CD4-positive, CD25-positive, alpha-beta regulatory T cell (primary cell): ENCODE measurements around the gene RGS9. TPM values are rescaled to one million over a fixed set of nuclear protein-coding genes. Genes with fewer than 3 reads are reported as not detected.

Experiments used
- ATAC-seq, 2 donors: fragments of 150-1000 bp; cut with Tn5 transposase; one replicate each; pipeline ENCODE4 v1.10.0; 2021; ENCODE audit warnings: low read depth in 2 of 2, moderate number of reproducible peaks in 2 of 2, moderate library complexity in 1 of 2
- DNase-seq, 3 donors: peaks; one replicate each; pipeline versions ENCODE4 v3.0.0 to v3.0.0-alpha.2; 2012 to 2022; ENCODE audit warnings: mixed read lengths in 1 of 3
- H3K27ac ChIP-seq: one replicate; pipeline ENCODE4 v1.7.0; 2013; ENCODE audit warnings: mild to moderate bottlenecking, low read length; ENCODE audit not compliant: insufficient read depth, poor library complexity, severe bottlenecking
- H3K27me3 ChIP-seq: one replicate; pipeline ENCODE4 v1.7.0; 2013; ENCODE audit warnings: low read length; ENCODE audit not compliant: control insufficient read depth, insufficient read depth
- H3K36me3 ChIP-seq: one replicate; pipeline ENCODE4 v1.7.0; 2013; ENCODE audit warnings: mild to moderate bottlenecking, low read length, moderate library complexity; ENCODE audit not compliant: control insufficient read depth, insufficient read depth
- H3K4me1 ChIP-seq: 2 replicates; pipeline ENCODE4 v1.7.0; 2013; ENCODE audit warnings: mild to moderate bottlenecking, low read length; ENCODE audit not compliant: insufficient read depth, control insufficient read depth, poor library complexity, severe bottlenecking
- H3K4me3 ChIP-seq: one replicate; pipeline ENCODE4 v1.7.0; 2013; ENCODE audit warnings: low read depth, mild to moderate bottlenecking, low read length, moderate library complexity
- H3K9me3 ChIP-seq, 2 experiments: 1 replicate in 1 of 2; 2 replicates in 1 of 2; pipeline ENCODE4 v1.7.0; 2013; ENCODE audit warnings: low read length in 2 of 2, mild to moderate bottlenecking in 1 of 2, moderate library complexity in 1 of 2; ENCODE audit not compliant: control insufficient read depth in 2 of 2
- H3K27ac Mint-ChIP-seq, 3 donors: one replicate each; pipeline ENCODE4 v1.8.0; 2020 to 2022; ENCODE audit warnings: mild to moderate bottlenecking in 3 of 3, mixed read lengths in 3 of 3, moderate library complexity in 2 of 3
- H3K27me3 Mint-ChIP-seq: one replicate; pipeline ENCODE4 v1.8.0; 2022; ENCODE audit warnings: mild to moderate bottlenecking, mixed read lengths
- H3K36me3 Mint-ChIP-seq: one replicate; pipeline ENCODE4 v1.8.0; 2020; ENCODE audit warnings: mixed read lengths
- H3K4me1 Mint-ChIP-seq, 4 donors: one replicate each; pipeline ENCODE4 v1.8.0; 2020 to 2022; ENCODE audit warnings: mixed read lengths in 4 of 4, mild to moderate bottlenecking in 1 of 4
- H3K4me3 Mint-ChIP-seq, 4 donors: one replicate each; pipeline ENCODE4 v1.8.0; 2020 to 2022; ENCODE audit warnings: mild to moderate bottlenecking in 4 of 4, mixed read lengths in 4 of 4, moderate library complexity in 3 of 4
- H3K9me3 Mint-ChIP-seq, 7 donors: one replicate each; pipeline ENCODE4 v1.8.0; 2020 to 2022; ENCODE audit warnings: mixed read lengths in 7 of 7, mild to moderate bottlenecking in 3 of 7, moderate library complexity in 2 of 7
- polyA plus RNA-seq, 4 donors: library from polyadenylated mRNA; unstranded; fragments of 300-500 nt; fragmentation: Illumina TruSeq; gene quantifications; one replicate each; pipeline ENCODE4 v1.2.3, GENCODE V29; 2021
- total RNA-seq: library from RNA; stranded (reverse); gene quantifications from one replicate; pipeline ENCODE4 v1.2.3, GENCODE V29; 2022

The RGS9 gene
- total and polyA plus RNA-seq, 5 donors from 2014 or later: 0.19 to 1.7 (median 0.60) TPM

DNA sequence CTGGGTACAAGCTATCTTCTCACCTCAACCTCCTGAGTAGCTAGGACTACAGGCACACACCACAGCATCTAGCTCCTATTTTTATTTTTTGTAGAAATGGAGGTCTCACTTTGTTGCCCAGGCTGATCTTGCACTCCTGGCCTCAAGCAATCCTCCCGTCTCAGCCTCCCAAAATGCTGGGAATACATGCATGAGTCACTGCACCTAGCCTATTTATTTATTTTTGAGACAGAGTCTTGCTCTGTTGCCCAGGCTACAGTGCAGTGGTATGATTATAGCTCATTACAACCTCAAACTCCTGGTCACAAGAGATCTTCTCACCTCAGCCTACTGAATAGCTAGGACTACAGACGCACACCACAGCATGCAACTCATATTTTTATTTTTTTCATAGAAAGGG lies 40.1 kb upstream of the RGS9 start:
- Mint-ChIP-seq H3K9me3 (no peaks in the 10 kb centered on the region), H3K36me3 (peaks cover 11% of the 10 kb centered on the region), H3K4me1 (peaks cover 10 to 28% (median 17%) of the 10 kb centered on the region in 4 donors), H3K4me3 (peak overlapping the region in 1 of 4 donors; percentile 57), H3K27ac (peak overlapping the region in 2 of 3 donors; percentile 36 to 80), H3K27me3 (peaks cover 4% of the 10 kb centered on the region)
- no peak for ATAC-seq
- Histone ChIP-seq H3K27ac (no peak overlapping the region), H3K4me1 (peaks cover 16% of the 10 kb centered on the region), H3K4me3 (no peak overlapping the region), H3K9me3 (no peaks in the 10 kb centered on the region), H3K27me3 (no peaks in the 10 kb centered on the region), H3K36me3 (no peaks in the 10 kb centered on the region)
- DNase-seq: no peak

DNA sequence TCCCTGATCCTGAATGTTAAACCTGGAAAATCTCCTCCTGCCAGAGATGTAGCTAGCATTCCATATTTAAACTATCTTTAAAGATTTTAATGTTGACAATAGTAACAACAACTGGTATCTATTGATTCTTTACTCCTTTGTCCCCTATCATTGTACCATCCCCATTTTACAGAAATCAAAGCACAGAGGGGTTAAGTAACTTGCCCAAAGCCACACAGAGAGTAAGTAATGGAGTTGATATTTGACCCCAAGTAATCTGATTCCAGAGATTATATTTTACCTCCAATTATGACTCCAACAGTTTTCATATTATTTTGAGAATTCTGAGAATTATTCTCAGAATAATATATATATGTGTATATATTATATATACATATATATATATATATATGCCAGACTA lies 37.7 kb upstream of the RGS9 start:
- Histone ChIP-seq H3K9me3 (no peaks in the 10 kb centered on the region), H3K27ac (no peak overlapping the region), H3K36me3 (no peaks in the 10 kb centered on the region), H3K27me3 (no peaks in the 10 kb centered on the region), H3K4me1 (peaks cover 16% of the 10 kb centered on the region), H3K4me3 (no peak overlapping the region)
- H3K4me1 Mint-ChIP-seq: peaks cover 10 to 30% (median 17%) of the 10 kb centered on the region in 4 donors
- H3K27me3 Mint-ChIP-seq: peaks cover 4% of the 10 kb centered on the region
- DNase-seq (no peak), ATAC-seq (no peak)
- H3K36me3 Mint-ChIP-seq: peaks cover under 1% of the 10 kb centered on the region
- H3K9me3 Mint-ChIP-seq: no peaks in the 10 kb centered on the region
- peak overlapping the region; percentile 54 to 90 (median 87) for H3K4me3 Mint-ChIP-seq
- H3K27ac Mint-ChIP-seq: peak overlapping the region in 2 of 3 donors; percentile 89 to 90

DNA sequence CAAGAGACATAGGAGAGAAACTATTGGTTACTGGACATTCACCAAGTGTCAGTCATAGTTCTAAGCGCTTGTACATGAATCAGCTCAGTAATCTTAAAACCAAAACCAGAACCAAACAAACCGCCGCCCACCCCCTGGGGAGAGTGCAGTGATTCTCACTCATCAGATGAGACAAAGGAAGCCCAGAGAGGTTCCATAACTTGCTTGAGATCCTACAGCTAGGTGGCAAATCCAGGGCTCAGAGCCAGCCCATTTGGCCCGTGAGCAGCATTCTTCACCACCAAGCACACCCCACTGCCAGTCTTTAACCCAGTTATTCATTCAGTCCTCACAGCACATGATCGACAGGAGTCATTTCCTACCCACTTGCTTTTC lies 37.2 kb upstream of the RGS9 start:
- DNase-seq (peak in 2 of 3 donors; percentile 32 to 74), ATAC-seq (peak; percentile 57 to 61)
- Mint-ChIP-seq H3K4me3 (peak overlapping the region; percentile 85 to 90 (median 88)), H3K4me1 (peaks cover 10 to 30% (median 17%) of the 10 kb centered on the region in 4 donors), H3K9me3 (no peaks in the 10 kb centered on the region), H3K36me3 (no peaks in the 10 kb centered on the region), H3K27ac (peak overlapping the region; percentile 89 to 96 (median 90)), H3K27me3 (peaks cover 4% of the 10 kb centered on the region)
- Histone ChIP-seq H3K27ac (peak overlapping the region; percentile 68), H3K27me3 (no peaks in the 10 kb centered on the region), H3K4me3 (peak overlapping the region; percentile 85), H3K4me1 (peaks cover 16% of the 10 kb centered on the region), H3K36me3 (no peaks in the 10 kb centered on the region), H3K9me3 (no peaks in the 10 kb centered on the region)

DNA sequence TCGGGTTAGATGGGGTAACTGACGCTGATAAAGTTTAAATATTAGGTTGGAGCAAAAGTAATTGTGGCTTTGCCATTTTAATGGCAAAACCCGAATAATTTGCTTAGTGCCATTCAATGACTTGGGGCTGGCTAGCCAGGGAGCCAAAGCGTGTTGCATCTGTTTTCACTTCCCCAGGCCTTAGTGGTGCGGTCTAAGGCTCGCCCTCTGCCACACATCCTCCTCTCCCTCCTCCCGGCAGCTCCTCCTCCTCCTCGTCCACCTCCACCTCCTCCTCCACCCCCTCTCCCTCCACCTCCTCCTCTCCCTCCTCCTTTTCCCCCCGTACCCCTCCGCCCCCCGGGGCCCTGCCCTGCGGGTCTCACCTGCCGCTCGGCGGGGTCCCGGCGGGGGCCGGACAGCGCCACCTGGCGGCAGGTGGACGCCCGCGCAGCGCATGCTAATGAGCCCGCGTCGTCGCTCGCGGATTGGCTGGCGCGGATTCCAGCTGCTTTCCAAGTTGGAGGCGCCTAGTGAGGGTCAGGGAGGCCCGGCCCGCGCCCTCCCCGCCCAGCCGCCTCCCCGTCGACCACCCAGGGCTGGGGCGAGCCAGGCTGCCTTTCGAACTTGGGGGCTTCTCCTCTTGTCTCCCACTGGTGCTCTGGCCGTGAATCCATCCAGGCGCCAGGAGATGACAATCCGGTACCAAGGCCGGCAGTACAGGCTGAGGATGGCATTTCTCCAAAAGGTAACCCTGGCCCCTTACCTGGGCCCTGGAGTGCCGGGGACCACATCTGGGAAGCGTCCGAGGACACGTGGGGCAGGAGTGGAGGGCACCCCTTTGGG lies 36.6 kb upstream of the RGS9 start:
- Mint-ChIP-seq H3K4me3 (peak overlapping the region; percentile 88 to 90 (median 88)), H3K36me3 (no peaks in the 10 kb centered on the region), H3K27ac (peak overlapping the region; percentile 89 to 96 (median 90)), H3K4me1 (peaks cover 10 to 30% (median 17%) of the 10 kb centered on the region in 4 donors), H3K27me3 (peaks cover 4% of the 10 kb centered on the region), H3K9me3 (no peaks in the 10 kb centered on the region)
- Histone ChIP-seq H3K27me3 (no peaks in the 10 kb centered on the region), H3K9me3 (no peaks in the 10 kb centered on the region), H3K36me3 (no peaks in the 10 kb centered on the region), H3K4me1 (peaks cover 15% of the 10 kb centered on the region), H3K27ac (peak overlapping the region; percentile 68), H3K4me3 (peak overlapping the region; percentile 85)
- ATAC-seq (peak; percentile 87 to 90), DNase-seq (peak; percentile 77 to 79 (median 79))

DNA sequence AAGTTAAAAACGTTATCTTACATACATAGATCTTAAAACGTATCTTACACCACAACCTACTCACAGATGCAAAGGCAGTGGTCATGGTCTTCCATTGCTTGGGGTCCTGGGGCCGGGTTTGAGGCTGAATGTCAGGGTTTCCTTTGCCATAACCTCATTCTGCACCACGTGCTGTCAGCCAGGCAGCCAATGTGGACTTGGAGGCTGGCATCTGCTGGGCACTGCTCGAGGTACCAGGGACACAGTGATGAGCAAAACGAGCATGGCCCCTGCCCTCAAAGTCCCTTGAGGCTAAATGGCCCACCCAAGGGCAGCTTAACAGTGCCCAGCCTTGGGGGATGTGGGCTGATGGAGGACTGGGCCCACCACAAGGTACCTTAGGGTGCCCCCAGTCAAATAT lies 35.8 kb upstream of the RGS9 start:
- Histone ChIP-seq H3K4me3 (no peak overlapping the region), H3K27me3 (no peaks in the 10 kb centered on the region), H3K4me1 (peaks cover 13% of the 10 kb centered on the region), H3K36me3 (no peaks in the 10 kb centered on the region), H3K9me3 (no peaks in the 10 kb centered on the region), H3K27ac (no peak overlapping the region)
- H3K9me3 Mint-ChIP-seq: no peaks in the 10 kb centered on the region
- H3K4me1 Mint-ChIP-seq: peaks cover 6 to 22% (median 8%) of the 10 kb centered on the region in 4 donors
- H3K36me3 Mint-ChIP-seq: no peaks in the 10 kb centered on the region
- peak overlapping the region in 1 of 3 donors; percentile 75 for H3K27ac Mint-ChIP-seq
- ATAC-seq: no peak
- no peak for DNase-seq
- H3K4me3 Mint-ChIP-seq: peak overlapping the region in 3 of 4 donors; percentile 80 to 90 (median 88)
- H3K27me3 Mint-ChIP-seq: no peaks in the 10 kb centered on the region

DNA sequence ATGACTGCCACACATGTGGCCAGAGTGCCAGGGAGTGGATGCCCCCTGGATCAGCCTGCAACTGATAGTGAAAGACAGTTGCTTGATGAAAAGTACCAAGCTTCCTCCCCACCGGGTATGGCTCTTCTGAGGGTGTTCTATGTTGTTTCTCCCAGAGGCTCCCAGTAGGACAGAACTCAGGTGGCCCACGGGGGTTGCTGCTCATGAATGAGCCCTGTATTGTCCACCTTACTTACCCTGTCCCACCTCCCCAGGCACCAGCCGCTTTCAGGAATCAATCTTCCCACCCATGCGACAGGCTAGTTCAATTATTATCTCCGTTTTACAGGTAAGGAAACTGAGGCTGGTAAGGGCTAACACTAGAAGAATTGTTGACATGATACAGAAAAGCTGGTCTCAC lies 34.9 kb upstream of the RGS9 start:
- DNase-seq (no peak), ATAC-seq (no peak)
- H3K4me1 Mint-ChIP-seq: peaks cover 4 to 21% (median 8%) of the 10 kb centered on the region in 4 donors
- peak overlapping the region in 1 of 4 donors; percentile 88 for H3K4me3 Mint-ChIP-seq
- no peaks in the 10 kb centered on the region for H3K9me3 Mint-ChIP-seq
- no peak overlapping the region for H3K27ac Mint-ChIP-seq
- H3K27me3 Mint-ChIP-seq: no peaks in the 10 kb centered on the region
- Histone ChIP-seq H3K4me3 (no peak overlapping the region), H3K27ac (no peak overlapping the region), H3K36me3 (no peaks in the 10 kb centered on the region), H3K9me3 (no peaks in the 10 kb centered on the region), H3K27me3 (peaks cover 3% of the 10 kb centered on the region), H3K4me1 (peaks cover 13% of the 10 kb centered on the region)
- H3K36me3 Mint-ChIP-seq: no peaks in the 10 kb centered on the region

DNA sequence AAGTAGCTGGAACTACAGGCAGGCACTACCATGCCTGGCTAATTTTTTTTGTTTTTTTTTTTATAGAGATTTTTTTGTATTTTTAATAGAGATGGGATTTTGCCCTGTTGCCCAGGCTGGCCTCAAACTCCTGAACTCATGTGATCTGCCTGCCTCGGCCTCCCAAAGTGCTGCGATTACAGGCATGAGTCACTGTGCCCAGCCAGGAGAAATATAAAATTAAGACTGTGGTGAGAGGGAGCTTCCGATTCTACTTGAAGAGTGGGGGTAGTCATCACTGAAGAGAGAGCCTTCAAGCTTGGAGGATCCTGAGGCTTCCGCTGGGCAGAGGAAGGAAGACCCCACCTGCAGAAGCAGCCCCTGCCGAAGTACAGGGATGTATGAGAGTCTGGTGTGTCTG lies 34.4 kb upstream of the RGS9 start:
- Mint-ChIP-seq H3K36me3 (no peaks in the 10 kb centered on the region), H3K4me3 (peak overlapping the region in 1 of 4 donors; percentile 31), H3K4me1 (peaks cover 4 to 19% (median 8%) of the 10 kb centered on the region in 4 donors), H3K27ac (peak overlapping the region in 1 of 3 donors; percentile 15), H3K9me3 (no peaks in the 10 kb centered on the region), H3K27me3 (peaks cover 5% of the 10 kb centered on the region)
- Histone ChIP-seq H3K27me3 (peaks cover 6% of the 10 kb centered on the region), H3K9me3 (no peaks in the 10 kb centered on the region), H3K27ac (no peak overlapping the region), H3K4me3 (no peak overlapping the region), H3K36me3 (no peaks in the 10 kb centered on the region), H3K4me1 (peaks cover 13% of the 10 kb centered on the region)
- ATAC-seq (no peak), DNase-seq (no peak)
